Measurements from ENCODE around the gene PDE8A.

- TF ChIP-seq CTCF (IDR thresholded peaks at IDR 0.05) (no peak), POLR2AphosphoS5 (IDR thresholded peaks at IDR 0.05) (no peak)
These were observed 174.2 kb downstream of the PDE8A start for GRCh38 chr15:85155857-85156256.

Data from breast epithelium (tissue), 3 donors.